ENCODE results near the gene ARHGAP31. TPM values are rescaled to one million over a fixed set of nuclear protein-coding genes. Genes with fewer than 3 reads are reported as not detected.

Gene ARHGAP31
- total and polyA plus RNA-seq, 10 of the 15 experiments (the other 5 are each of a cell fraction or from before 2014, with no cell fraction given) = 0.97 to 29.8 (median 10.3) TPM

- TF ChIP-seq, protein P1, sequence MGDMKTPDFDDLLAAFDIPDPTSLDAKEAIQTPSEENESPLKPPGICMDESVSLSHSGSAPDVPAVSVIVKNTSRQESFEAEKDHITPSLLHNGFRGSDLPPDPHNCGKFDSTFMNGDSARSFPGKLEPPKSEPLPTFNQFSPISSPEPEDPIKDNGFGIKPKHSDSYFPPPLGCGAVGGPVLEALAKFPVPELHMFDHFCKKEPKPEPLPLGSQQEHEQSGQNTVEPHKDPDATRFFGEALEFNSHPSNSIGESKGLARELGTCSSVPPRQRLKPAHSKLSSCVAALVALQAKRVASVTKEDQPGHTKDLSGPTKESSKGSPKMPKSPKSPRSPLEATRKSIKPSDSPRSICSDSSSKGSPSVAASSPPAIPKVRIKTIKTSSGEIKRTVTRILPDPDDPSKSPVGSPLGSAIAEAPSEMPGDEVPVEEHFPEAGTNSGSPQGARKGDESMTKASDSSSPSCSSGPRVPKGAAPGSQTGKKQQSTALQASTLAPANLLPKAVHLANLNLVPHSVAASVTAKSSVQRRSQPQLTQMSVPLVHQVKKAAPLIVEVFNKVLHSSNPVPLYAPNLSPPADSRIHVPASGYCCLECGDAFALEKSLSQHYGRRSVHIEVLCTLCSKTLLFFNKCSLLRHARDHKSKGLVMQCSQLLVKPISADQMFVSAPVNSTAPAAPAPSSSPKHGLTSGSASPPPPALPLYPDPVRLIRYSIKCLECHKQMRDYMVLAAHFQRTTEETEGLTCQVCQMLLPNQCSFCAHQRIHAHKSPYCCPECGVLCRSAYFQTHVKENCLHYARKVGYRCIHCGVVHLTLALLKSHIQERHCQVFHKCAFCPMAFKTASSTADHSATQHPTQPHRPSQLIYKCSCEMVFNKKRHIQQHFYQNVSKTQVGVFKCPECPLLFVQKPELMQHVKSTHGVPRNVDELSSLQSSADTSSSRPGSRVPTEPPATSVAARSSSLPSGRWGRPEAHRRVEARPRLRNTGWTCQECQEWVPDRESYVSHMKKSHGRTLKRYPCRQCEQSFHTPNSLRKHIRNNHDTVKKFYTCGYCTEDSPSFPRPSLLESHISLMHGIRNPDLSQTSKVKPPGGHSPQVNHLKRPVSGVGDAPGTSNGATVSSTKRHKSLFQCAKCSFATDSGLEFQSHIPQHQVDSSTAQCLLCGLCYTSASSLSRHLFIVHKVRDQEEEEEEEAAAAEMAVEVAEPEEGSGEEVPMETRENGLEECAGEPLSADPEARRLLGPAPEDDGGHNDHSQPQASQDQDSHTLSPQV (IDR thresholded peaks at IDR 0.05) = peak; percentile 55; the same call in 1 of the 2 replicates
- TF ChIP-seq GABPA (IDR thresholded peaks at IDR 0.05; ENCODE audit: low read depth) = peak; percentile 53; the same call in 1 of the 2 replicates
- peak; percentile 89 for TF ChIP-seq CREM (IDR thresholded peaks at IDR 0.05; ENCODE audit: low read depth)
- TF ChIP-seq MTA3 (IDR thresholded peaks at IDR 0.05; ENCODE audit: borderline replicate concordance, low read length) = no peak; the same call in 1 of the 2 replicates
- 0 out of 2 replicates have a peak, but pooled peaks have one; percentile 13 for TF ChIP-seq SMC3 (IDR thresholded peaks at IDR 0.05; ENCODE audit: borderline replicate concordance, low read length)
- no peak for TF ChIP-seq CTCF (IDR thresholded peaks at IDR 0.05 in 2 of 3, conservative IDR thresholded peaks at IDR 0.05 in 1 of 3; ENCODE audit: control insufficient read depth in 2 of 3, extremely low read depth in 1 of 3, insufficient read depth in 1 of 3, low read depth in 3 of 3, low read length in 3 of 3)
- peak; percentile 91 for TF ChIP-seq RELB (IDR thresholded peaks at IDR 0.05; ENCODE audit: low read depth)
- TF ChIP-seq, protein P2, sequence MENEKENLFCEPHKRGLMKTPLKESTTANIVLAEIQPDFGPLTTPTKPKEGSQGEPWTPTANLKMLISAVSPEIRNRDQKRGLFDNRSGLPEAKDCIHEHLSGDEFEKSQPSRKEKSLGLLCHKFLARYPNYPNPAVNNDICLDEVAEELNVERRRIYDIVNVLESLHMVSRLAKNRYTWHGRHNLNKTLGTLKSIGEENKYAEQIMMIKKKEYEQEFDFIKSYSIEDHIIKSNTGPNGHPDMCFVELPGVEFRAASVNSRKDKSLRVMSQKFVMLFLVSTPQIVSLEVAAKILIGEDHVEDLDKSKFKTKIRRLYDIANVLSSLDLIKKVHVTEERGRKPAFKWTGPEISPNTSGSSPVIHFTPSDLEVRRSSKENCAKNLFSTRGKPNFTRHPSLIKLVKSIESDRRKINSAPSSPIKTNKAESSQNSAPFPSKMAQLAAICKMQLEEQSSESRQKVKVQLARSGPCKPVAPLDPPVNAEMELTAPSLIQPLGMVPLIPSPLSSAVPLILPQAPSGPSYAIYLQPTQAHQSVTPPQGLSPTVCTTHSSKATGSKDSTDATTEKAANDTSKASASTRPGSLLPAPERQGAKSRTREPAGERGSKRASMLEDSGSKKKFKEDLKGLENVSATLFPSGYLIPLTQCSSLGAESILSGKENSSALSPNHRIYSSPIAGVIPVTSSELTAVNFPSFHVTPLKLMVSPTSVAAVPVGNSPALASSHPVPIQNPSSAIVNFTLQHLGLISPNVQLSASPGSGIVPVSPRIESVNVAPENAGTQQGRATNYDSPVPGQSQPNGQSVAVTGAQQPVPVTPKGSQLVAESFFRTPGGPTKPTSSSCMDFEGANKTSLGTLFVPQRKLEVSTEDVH (IDR thresholded peaks at IDR 0.05; ENCODE audit: low read depth, partially characterized antibody) = no peak
- no peak for TF ChIP-seq NR2C2 (IDR thresholded peaks at IDR 0.05; ENCODE audit: borderline replicate concordance, control insufficient read depth, insufficient read length, low read depth)
- peak; percentile 99 to 100 for TF ChIP-seq IKZF2 (IDR thresholded peaks at IDR 0.05)
- no peak for TF ChIP-seq SUZ12 (IDR thresholded peaks at IDR 0.05; ENCODE audit: unreplicated experiment)
- no peak; the same call in 1 of the 2 replicates for TF ChIP-seq BMI1 (IDR thresholded peaks at IDR 0.05; ENCODE audit: borderline replicate concordance)
- no peak for TF ChIP-seq FOXK2 (IDR thresholded peaks at IDR 0.05)
Observed at GRCh38 chr3:119322835-119323722, 28.9 kb downstream of the ARHGAP31 start (continued).
